ENCODE data around the gene MORN4. TPM values are rescaled to one million over a fixed set of nuclear protein-coding genes. Genes with fewer than 3 reads are reported as not detected.
A peak's percentile ranks its signal among the peaks of the same experiment; 100 is the strongest.
"Not testable (repeated sequence)": the region's sequence is repeated elsewhere in the genome, so short reads cannot be mapped to it uniquely, and the experiment has no call there.

Gene MORN4
- polyA plus RNA-seq, 1 of the 3 experiments (the other 2 are of a cell fraction): 31.4 TPM

DNA sequence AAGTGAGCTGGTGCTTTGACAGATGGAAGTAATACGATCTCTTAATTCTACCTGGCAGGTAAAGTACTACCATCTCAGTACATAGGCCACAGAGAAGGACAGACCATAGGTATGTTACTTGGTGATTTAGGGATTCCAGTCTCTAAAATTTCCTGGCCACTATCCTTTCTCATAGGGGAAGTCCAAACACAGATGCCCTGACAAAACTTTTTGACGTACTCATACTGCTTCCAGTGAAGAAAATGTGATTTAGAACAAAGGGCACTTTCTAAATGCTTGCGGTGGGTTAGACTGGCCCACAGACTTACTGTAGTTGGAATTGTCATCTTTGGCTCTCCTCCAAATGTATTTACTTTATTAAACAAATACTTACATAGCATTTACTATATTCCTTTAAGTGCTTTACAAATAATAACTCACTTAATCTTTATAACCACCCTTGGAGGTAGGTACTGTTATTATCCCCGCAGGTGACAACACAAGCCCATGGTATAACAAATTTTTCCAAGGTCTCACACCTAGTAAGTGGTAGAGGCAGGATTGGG lies 10.2 kb upstream of the MORN4 start:
- peaks cover 72% of the 10 kb centered on the region for H3K79me2 ChIP-seq (ENCODE audit: insufficient read depth)
- ChIA-PET POLR2A (no interaction called here), CTCF (no interaction called here)
- H4K20me1 ChIP-seq (ENCODE audit: insufficient read depth): peaks cover 6% of the 10 kb centered on the region; the same call in 1 of the 2 replicates
- no peaks in the 10 kb centered on the region for H3K9me2 ChIP-seq
- H3K9ac ChIP-seq: no peak overlapping the region
- H3K36me3 ChIP-seq (replicated peaks in 1 of 2; ENCODE audit: control insufficient read depth in 1 of 2, insufficient read depth in 2 of 2, low read length in 1 of 2): peaks cover 14 to 25% of the 10 kb centered on the region in 2 experiments
- no peak for TF ChIP-seq RAD21 (IDR thresholded peaks at IDR 0.05; ENCODE audit: low read length)
- no peak for TF ChIP-seq FOXJ3 (CRISPR knock-in tag; IDR thresholded peaks at IDR 0.05)
- no peak for TF ChIP-seq RXRA (IDR thresholded peaks at IDR 0.05; ENCODE audit: borderline replicate concordance, low read depth)
- H3K9me3 ChIP-seq: no peaks in the 10 kb centered on the region
- H2AFZ ChIP-seq (ENCODE audit: low read depth): no peak overlapping the region
- peaks cover 25% of the 10 kb centered on the region for H3F3A ChIP-seq (replicated peaks; ENCODE audit: insufficient read depth)
- 98% methylated on average over 4 of the region's 4 CpGs for WGBS (ENCODE audit: low lambda C conversion rate)
- no peak for DNase-seq
- no peak overlapping the region for H3K4me3 ChIP-seq (ENCODE audit: low read depth in 2 of 2, low read length in 1 of 2)
- no peaks in the 10 kb centered on the region for H3K27me3 ChIP-seq (ENCODE audit: insufficient read depth)
- no peak overlapping the region for H3K4me2 ChIP-seq
- no peak overlapping the region for H3K27ac ChIP-seq (ENCODE audit: low read depth in 2 of 2, low read length in 1 of 2)
- peaks cover 4 to 9% of the 10 kb centered on the region in 2 experiments; a peak in 3 of 4 replicates for H3K4me1 ChIP-seq (ENCODE audit: control insufficient read depth in 1 of 2, insufficient read depth in 2 of 2, low read depth in 1 of 2, low read length in 1 of 2)

DNA sequence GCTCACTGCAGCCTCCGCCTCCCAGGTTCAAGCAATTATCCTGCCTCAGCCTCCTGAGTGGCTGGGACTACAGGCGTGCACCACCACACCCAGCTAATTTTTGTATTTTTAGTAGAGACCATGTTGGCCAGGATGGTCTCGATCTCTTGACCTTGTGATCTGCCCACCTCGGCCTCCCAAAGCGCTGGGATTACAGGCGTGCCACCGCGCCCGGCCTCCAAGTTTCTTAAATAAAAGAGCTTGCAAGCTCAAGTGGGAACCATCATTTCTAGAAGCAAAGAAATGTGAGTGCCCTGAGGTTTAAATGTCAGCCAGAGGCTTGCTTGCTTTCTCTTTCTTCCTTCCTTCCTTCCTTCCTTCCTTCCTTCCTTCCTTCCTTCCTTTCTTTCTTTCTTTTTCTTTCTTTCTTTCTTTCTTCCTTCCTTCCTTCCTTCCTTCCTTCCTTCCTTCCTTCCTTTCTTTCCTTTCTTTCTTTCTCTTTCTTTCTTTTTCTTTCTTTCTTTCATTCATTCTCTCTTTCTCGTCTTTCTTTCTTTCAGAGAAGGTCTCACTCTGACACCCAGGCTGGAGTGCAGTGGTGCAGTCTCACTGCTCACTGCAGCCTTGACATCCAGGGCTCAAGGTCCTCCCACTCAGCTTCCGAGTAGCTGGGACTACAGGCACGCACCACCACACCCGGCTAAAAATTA lies 9.3 kb upstream of the MORN4 start:
- H3K9me2 ChIP-seq; POLR2A ChIA-PET; H2AFZ ChIP-seq (ENCODE audit: low read depth); H3K4me3 ChIP-seq (ENCODE audit: low read depth in 2 of 2, low read length in 1 of 2); H3K27me3 ChIP-seq (ENCODE audit: insufficient read depth); H3K9ac ChIP-seq; H3K4me1 ChIP-seq (ENCODE audit: control insufficient read depth in 1 of 2, insufficient read depth in 2 of 2, low read depth in 1 of 2, low read length in 1 of 2); H4K20me1 ChIP-seq (ENCODE audit: insufficient read depth); DNase-seq; H3K9me3 ChIP-seq: not testable (repeated sequence)
- CTCF ChIA-PET: interaction anchor here (0.8 to 1.9 kb wide), 4 partner anchors 26 to 235 kb away, joined by 3 to 5 read pairs (median 4); no protein-coding TSS in a partner anchor
- peaks cover 16% of the 10 kb centered on the region for H3F3A ChIP-seq (replicated peaks; ENCODE audit: insufficient read depth)
- WGBS (ENCODE audit: low lambda C conversion rate): 92% methylated on average over 13 of the region's 13 CpGs
- H3K27ac ChIP-seq (ENCODE audit: low read depth in 2 of 2, low read length in 1 of 2): peak overlapping the region in 1 of 2 experiments; percentile 81; a peak in 1 of 4 replicates
- peaks cover 64% of the 10 kb centered on the region for H3K79me2 ChIP-seq (ENCODE audit: insufficient read depth)
- peak overlapping the region; percentile 91 for H3K4me2 ChIP-seq
- peaks cover 14 to 25% of the 10 kb centered on the region in 2 experiments for H3K36me3 ChIP-seq (replicated peaks in 1 of 2; ENCODE audit: control insufficient read depth in 1 of 2, insufficient read depth in 2 of 2, low read length in 1 of 2)

DNA sequence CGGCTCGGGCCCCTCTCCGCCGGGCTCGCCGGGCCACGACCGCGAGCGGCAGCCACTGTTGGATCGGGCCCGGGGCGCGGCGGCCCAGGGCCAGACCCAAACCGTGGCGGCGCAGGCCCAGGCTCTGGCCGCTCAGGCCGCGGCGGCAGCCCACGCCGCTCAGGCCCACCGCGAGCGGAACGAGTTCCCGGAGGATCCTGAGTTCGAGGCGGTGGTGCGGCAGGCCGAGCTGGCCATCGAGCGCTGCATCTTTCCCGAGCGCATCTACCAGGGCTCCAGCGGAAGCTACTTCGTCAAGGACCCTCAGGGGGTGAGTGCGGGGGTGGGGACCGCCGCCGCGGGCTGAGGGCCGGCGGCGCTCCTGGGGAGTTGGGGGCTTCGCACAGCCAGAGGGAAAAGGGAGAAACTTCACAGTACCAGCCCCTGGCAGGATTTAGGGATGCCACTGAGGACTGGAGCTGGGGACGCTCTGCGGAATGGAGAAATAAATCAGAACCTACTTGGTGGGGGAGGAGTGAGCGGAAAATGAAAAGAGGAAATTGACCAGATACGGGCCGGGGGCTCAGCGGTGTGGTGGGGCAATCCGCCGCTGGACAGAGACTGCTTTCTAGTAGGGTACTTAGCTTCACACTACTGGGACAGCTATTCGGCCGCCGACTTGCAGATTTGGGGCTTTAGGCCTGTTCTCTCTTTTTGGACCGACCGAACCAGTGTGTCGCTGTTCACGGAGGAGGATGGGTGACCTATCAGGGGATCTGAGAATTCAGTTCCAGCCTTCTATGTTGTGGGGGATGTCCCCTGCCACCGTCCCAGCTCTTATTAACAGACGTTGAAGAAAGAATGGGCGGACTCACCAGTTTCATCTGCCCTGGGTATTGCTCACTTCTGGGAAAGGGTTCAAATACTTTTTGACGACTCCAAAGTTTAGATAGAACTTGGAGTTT lies 7.8 kb upstream of the MORN4 start:
- Histone ChIP-seq H3K9me3 (no peaks in the 10 kb centered on the region), H4K20me1 (ENCODE audit: insufficient read depth) (peaks cover 6% of the 10 kb centered on the region; the same call in 1 of the 2 replicates), H2AFZ (ENCODE audit: low read depth) (no peak overlapping the region; the same call in 1 of the 2 replicates), H3K27ac (ENCODE audit: low read depth in 2 of 2, low read length in 1 of 2) (peak overlapping the region; percentile 70 to 81), H3K36me3 (replicated peaks in 1 of 2; ENCODE audit: control insufficient read depth in 1 of 2, insufficient read depth in 2 of 2, low read length in 1 of 2) (peaks cover 12 to 21% of the 10 kb centered on the region in 2 experiments), H3K9ac (peak overlapping the region; percentile 92), H3K4me1 (ENCODE audit: control insufficient read depth in 1 of 2, insufficient read depth in 2 of 2, low read depth in 1 of 2, low read length in 1 of 2) (peaks cover 0 to 2% of the 10 kb centered on the region in 2 experiments; a peak in 1 of 4 replicates), H3K27me3 (ENCODE audit: insufficient read depth) (no peaks in the 10 kb centered on the region), H3K79me2 (ENCODE audit: insufficient read depth) (peaks cover 50% of the 10 kb centered on the region), H3F3A (replicated peaks; ENCODE audit: insufficient read depth) (peaks cover 9% of the 10 kb centered on the region), H3K9me2 (no peaks in the 10 kb centered on the region), H3K4me2 (peak overlapping the region; percentile 91), H3K4me3 (ENCODE audit: low read depth in 2 of 2, low read length in 1 of 2) (peak overlapping the region; percentile 80 to 91)
- peak; percentile 73 for DNase-seq
- TF ChIP-seq, protein P1, sequence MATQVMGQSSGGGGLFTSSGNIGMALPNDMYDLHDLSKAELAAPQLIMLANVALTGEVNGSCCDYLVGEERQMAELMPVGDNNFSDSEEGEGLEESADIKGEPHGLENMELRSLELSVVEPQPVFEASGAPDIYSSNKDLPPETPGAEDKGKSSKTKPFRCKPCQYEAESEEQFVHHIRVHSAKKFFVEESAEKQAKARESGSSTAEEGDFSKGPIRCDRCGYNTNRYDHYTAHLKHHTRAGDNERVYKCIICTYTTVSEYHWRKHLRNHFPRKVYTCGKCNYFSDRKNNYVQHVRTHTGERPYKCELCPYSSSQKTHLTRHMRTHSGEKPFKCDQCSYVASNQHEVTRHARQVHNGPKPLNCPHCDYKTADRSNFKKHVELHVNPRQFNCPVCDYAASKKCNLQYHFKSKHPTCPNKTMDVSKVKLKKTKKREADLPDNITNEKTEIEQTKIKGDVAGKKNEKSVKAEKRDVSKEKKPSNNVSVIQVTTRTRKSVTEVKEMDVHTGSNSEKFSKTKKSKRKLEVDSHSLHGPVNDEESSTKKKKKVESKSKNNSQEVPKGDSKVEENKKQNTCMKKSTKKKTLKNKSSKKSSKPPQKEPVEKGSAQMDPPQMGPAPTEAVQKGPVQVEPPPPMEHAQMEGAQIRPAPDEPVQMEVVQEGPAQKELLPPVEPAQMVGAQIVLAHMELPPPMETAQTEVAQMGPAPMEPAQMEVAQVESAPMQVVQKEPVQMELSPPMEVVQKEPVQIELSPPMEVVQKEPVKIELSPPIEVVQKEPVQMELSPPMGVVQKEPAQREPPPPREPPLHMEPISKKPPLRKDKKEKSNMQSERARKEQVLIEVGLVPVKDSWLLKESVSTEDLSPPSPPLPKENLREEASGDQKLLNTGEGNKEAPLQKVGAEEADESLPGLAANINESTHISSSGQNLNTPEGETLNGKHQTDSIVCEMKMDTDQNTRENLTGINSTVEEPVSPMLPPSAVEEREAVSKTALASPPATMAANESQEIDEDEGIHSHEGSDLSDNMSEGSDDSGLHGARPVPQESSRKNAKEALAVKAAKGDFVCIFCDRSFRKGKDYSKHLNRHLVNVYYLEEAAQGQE (IDR thresholded peaks at IDR 0.05; ENCODE audit: low read depth, low read length): peak; percentile 19; the same call in 1 of the 2 replicates
- TF ChIP-seq SMC3 (IDR thresholded peaks at IDR 0.05; ENCODE audit: low read depth, low read length) (no peak), TAF1 (IDR thresholded peaks at IDR 0.05; ENCODE audit: borderline replicate concordance, low read depth, low read length) (0 out of 2 replicates have a peak, but pooled peaks have one; percentile 9)
- ChIA-PET CTCF (interaction anchor here (0.9 to 2.3 kb wide), 10 partner anchors 17 to 176 kb away, joined by 3 to 11 read pairs (median 4); partner anchors contain the start of gene ANKRD2), POLR2A (interaction anchor here (0.8 to 1.0 kb wide), 4 partner anchors 13 to 46 kb away, joined by 3 read pairs; partner anchors contain the start of gene AVPI1)
- WGBS (ENCODE audit: low lambda C conversion rate): 3% methylated on average over 31 of the region's 67 CpGs
